GM18861 (cell line): ENCODE measurements around the gene EXOC3L4.
"Not testable (repeated sequence)": the region's sequence is repeated elsewhere in the genome, so short reads cannot be mapped to it uniquely, and the experiment has no call there.

Experiments used
- ATAC-seq: cut with Tn5 transposase; IDR thresholded peaks from one replicate; pipeline ENCODE4 v1.9.1; 2021; ENCODE audit not compliant: unreplicated experiment

The EXOC3L4 gene

GRCh38 chr14:103118018-103118662, 23.6 kb downstream of the EXOC3L4 start:
- no peak for ATAC-seq

- no peak for ATAC-seq
These were observed 24.3 kb downstream of the EXOC3L4 start for GRCh38 chr14:103118663-103119404.

GRCh38 chr14:103119527-103119926, 25.0 kb downstream of the EXOC3L4 start:
- ATAC-seq = not testable (repeated sequence)

- ATAC-seq = no peak
These were observed 26.8 kb downstream of the EXOC3L4 start for GRCh38 chr14:103121121-103121845.

GRCh38 chr14:103121846-103122584, 27.5 kb downstream of the EXOC3L4 start:
- ATAC-seq = no peak

- no peak for ATAC-seq
These were observed 28.0 kb downstream of the EXOC3L4 start for GRCh38 chr14:103122585-103122946.

- no peak for ATAC-seq
These were observed 28.6 kb downstream of the EXOC3L4 start, which contains the start of gene TNFAIP2 for GRCh38 chr14:103122947-103123633. TSS of gene TNFAIP2 (plus strand) at chr14:103123461. CDS start at chr14:103126458, 2,997 bp downstream.

- no peak for ATAC-seq
These were observed 29.3 kb downstream of the EXOC3L4 start for GRCh38 chr14:103123634-103124500.

- ATAC-seq = no peak
These were observed 30.0 kb downstream of the EXOC3L4 start for GRCh38 chr14:103124501-103125001.

- no peak for ATAC-seq
These were observed 30.9 kb downstream of the EXOC3L4 start for GRCh38 chr14:103125098-103126070.

- ATAC-seq = no peak
These were observed 31.8 kb downstream of the EXOC3L4 start for GRCh38 chr14:103126088-103126872.

- ATAC-seq = no peak
These were observed 32.4 kb downstream of the EXOC3L4 start for GRCh38 chr14:103126873-103127304.

- no peak for ATAC-seq
These were observed 32.8 kb downstream of the EXOC3L4 start for GRCh38 chr14:103127356-103127755.

GRCh38 chr14:103127861-103128598, 33.5 kb downstream of the EXOC3L4 start:
- no peak for ATAC-seq

- ATAC-seq = no peak
These were observed 34.2 kb downstream of the EXOC3L4 start for GRCh38 chr14:103128631-103129300.
